ENCODE data around the gene FUS.

FUS gene

GRCh38 chr16:31133046-31133501 is 46.9 kb upstream of the FUS start:
- Histone ChIP-seq H3K4me2 (ENCODE audit: low read length) (no peak overlapping the region), H3K9ac (ENCODE audit: low read length) (no peak overlapping the region), H3K27me3 (ENCODE audit: insufficient read depth, low read length) (peaks cover 8% of the 10 kb centered on the region; the same call in 1 of the 2 replicates), H3K4me3 (ENCODE audit: low read depth, low read length, poor library complexity, severe bottlenecking) (no peak overlapping the region), H3K4me1 (ENCODE audit: insufficient read depth, low read length, severe bottlenecking) (no peaks in the 10 kb centered on the region), H3F3A (ENCODE audit: insufficient read depth, low read length) (no peaks in the 10 kb centered on the region), H3K9me2 (ENCODE audit: low read depth, low read length) (no peaks in the 10 kb centered on the region), H3K9me3 (ENCODE audit: low read length) (no peaks in the 10 kb centered on the region), H3K36me3 (ENCODE audit: insufficient read depth, low read length) (peaks cover 16% of the 10 kb centered on the region), H4K20me1 (ENCODE audit: insufficient read depth, low read length) (no peaks in the 10 kb centered on the region), H2AFZ (ENCODE audit: low read length) (no peak overlapping the region), H3K79me2 (ENCODE audit: insufficient read depth, low read length) (no peaks in the 10 kb centered on the region), H3K27ac (ENCODE audit: low read depth, low read length, poor library complexity, severe bottlenecking) (no peak overlapping the region)
- TF ChIP-seq EZH2 (IDR thresholded peaks at IDR 0.05; ENCODE audit: borderline replicate concordance, low read length) = no peak
- TF ChIP-seq, protein P1, sequence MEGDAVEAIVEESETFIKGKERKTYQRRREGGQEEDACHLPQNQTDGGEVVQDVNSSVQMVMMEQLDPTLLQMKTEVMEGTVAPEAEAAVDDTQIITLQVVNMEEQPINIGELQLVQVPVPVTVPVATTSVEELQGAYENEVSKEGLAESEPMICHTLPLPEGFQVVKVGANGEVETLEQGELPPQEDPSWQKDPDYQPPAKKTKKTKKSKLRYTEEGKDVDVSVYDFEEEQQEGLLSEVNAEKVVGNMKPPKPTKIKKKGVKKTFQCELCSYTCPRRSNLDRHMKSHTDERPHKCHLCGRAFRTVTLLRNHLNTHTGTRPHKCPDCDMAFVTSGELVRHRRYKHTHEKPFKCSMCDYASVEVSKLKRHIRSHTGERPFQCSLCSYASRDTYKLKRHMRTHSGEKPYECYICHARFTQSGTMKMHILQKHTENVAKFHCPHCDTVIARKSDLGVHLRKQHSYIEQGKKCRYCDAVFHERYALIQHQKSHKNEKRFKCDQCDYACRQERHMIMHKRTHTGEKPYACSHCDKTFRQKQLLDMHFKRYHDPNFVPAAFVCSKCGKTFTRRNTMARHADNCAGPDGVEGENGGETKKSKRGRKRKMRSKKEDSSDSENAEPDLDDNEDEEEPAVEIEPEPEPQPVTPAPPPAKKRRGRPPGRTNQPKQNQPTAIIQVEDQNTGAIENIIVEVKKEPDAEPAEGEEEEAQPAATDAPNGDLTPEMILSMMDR (IDR thresholded peaks at IDR 0.05; ENCODE audit: low read length) = no peak

DNA sequence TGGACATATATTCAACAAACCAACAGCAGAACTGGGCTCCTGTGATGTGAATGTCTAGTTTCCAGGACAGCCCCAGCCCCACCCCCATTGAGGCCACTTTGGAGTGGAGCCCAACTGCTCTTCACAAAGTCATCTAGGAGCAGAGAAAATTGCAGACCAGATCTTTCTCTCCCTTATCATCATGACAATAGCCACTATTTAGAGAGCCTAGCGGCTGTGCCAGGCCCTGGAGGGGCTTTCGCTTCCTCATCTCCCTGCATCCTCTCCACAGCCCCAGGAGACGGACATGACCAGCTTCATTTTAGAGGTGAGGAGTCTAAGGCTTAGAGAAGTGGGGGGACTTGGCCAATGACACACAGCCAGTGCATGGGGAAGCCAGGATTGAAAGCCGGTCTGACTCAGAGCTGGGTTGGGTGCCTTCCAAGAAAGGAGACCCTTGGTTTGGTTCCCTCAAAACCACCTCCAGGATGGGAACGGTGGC is 45.8 kb upstream of the FUS start:
- H2AFZ ChIP-seq (ENCODE audit: low read length) = no peak overlapping the region
- H3K9me2 ChIP-seq (ENCODE audit: low read depth, low read length) = no peaks in the 10 kb centered on the region
- H3K79me2 ChIP-seq (ENCODE audit: insufficient read depth, low read length) = no peaks in the 10 kb centered on the region
- H3K27ac ChIP-seq (ENCODE audit: low read depth, low read length, poor library complexity, severe bottlenecking) = no peak overlapping the region
- H3F3A ChIP-seq (ENCODE audit: insufficient read depth, low read length) = no peaks in the 10 kb centered on the region
- no peaks in the 10 kb centered on the region for H3K9me3 ChIP-seq (ENCODE audit: low read length)
- no peak overlapping the region for H3K9ac ChIP-seq (ENCODE audit: low read length)
- H3K27me3 ChIP-seq (ENCODE audit: insufficient read depth, low read length) = peaks cover 8% of the 10 kb centered on the region; the same call in 1 of the 2 replicates
- H3K4me1 ChIP-seq (ENCODE audit: insufficient read depth, low read length, severe bottlenecking) = no peaks in the 10 kb centered on the region
- H3K36me3 ChIP-seq (ENCODE audit: insufficient read depth, low read length) = peaks cover 15% of the 10 kb centered on the region
- no peaks in the 10 kb centered on the region for H4K20me1 ChIP-seq (ENCODE audit: insufficient read depth, low read length)
- no peak overlapping the region for H3K4me2 ChIP-seq (ENCODE audit: low read length)
- no peak overlapping the region for H3K4me3 ChIP-seq (ENCODE audit: low read depth, low read length, poor library complexity, severe bottlenecking)
- no peak for TF ChIP-seq EZH2 (IDR thresholded peaks at IDR 0.05; ENCODE audit: borderline replicate concordance, low read length)
- TF ChIP-seq, protein P1 (IDR thresholded peaks at IDR 0.05; ENCODE audit: low read length) = no peak

DNA sequence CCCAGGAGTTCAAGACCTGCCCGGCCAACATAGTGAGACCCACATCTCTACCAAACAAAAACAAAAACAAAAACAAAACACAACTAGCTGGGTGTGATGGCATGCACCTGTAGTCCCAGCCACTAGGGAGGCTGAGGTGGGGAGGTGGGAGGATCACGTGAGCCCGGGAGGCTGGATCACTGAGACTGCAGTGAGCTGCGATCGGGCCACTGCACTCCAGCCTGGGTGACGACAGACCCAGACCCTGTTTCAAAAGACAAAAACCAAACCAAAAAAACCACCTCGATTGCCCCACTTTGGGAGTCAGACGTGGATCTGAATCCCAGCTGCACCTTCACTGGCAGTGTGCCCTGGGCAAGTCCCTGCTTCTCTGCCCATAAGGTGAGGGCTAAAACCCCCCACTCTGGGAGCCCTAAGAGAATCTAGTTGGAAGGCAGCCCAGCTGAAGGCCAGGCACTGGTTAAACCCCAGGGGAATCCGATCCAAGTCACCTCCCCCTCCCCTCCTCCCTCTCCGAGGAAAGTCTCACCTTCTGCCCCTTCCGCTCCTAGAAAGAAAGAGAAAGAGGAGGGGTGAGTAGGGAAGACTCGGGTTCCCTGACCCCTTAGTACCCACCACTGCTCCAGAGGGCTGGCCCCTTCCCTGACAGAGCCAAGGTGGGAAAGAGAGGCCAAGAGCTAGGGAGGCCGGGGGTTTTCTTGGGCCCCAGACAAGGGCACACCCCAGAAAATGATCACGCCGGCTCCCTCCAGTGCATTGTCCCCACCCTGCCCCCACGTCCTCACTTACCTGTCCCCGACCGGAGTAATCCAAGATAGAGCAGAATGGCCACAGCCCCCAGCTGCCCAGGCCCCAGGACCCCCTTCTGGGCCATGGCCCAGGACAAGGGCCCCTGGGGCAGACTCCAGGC is 45.1 kb upstream of the FUS start:
- H3K9me2 ChIP-seq (ENCODE audit: low read depth, low read length) = no peaks in the 10 kb centered on the region
- no peaks in the 10 kb centered on the region for H4K20me1 ChIP-seq (ENCODE audit: insufficient read depth, low read length)
- H3K9ac ChIP-seq (ENCODE audit: low read length) = no peak overlapping the region
- no peaks in the 10 kb centered on the region for H3K9me3 ChIP-seq (ENCODE audit: low read length)
- H3K27me3 ChIP-seq (ENCODE audit: insufficient read depth, low read length) = peaks cover 8% of the 10 kb centered on the region; the same call in 1 of the 2 replicates
- no peaks in the 10 kb centered on the region for H3F3A ChIP-seq (ENCODE audit: insufficient read depth, low read length)
- H2AFZ ChIP-seq (ENCODE audit: low read length) = no peak overlapping the region
- H3K36me3 ChIP-seq (ENCODE audit: insufficient read depth, low read length) = peaks cover 10% of the 10 kb centered on the region
- no peak overlapping the region for H3K27ac ChIP-seq (ENCODE audit: low read depth, low read length, poor library complexity, severe bottlenecking)
- H3K79me2 ChIP-seq (ENCODE audit: insufficient read depth, low read length) = no peaks in the 10 kb centered on the region
- no peak for TF ChIP-seq EZH2 (IDR thresholded peaks at IDR 0.05; ENCODE audit: borderline replicate concordance, low read length)
- TF ChIP-seq, protein P1 (IDR thresholded peaks at IDR 0.05; ENCODE audit: low read length) = no peak
- no peak overlapping the region for H3K4me3 ChIP-seq (ENCODE audit: low read depth, low read length, poor library complexity, severe bottlenecking)
- no peaks in the 10 kb centered on the region for H3K4me1 ChIP-seq (ENCODE audit: insufficient read depth, low read length, severe bottlenecking)
- H3K4me2 ChIP-seq (ENCODE audit: low read length) = no peak overlapping the region

All from OCI-LY1 (cell line).